Activated naive CD8-positive, alpha-beta T cell (primary cell): Measurements from ENCODE around the gene OR52R1.

Experiments
- H3K27ac Mint-ChIP-seq: one replicate; pipeline ENCODE4 v1.8.0; 2021; ENCODE audit warnings: mixed read lengths
- H3K27me3 Mint-ChIP-seq: one replicate; pipeline ENCODE4 v1.8.0; 2021; ENCODE audit warnings: mixed read lengths
- H3K36me3 Mint-ChIP-seq: one replicate; pipeline ENCODE4 v1.8.0; 2021; ENCODE audit warnings: mixed read lengths
- H3K4me1 Mint-ChIP-seq: one replicate; pipeline ENCODE4 v1.8.0; 2021; ENCODE audit warnings: low read depth, mixed read lengths
- H3K4me3 Mint-ChIP-seq: one replicate; pipeline ENCODE4 v1.8.0; 2021; ENCODE audit warnings: mild to moderate bottlenecking, mixed read lengths
- H3K9me3 Mint-ChIP-seq: one replicate; pipeline ENCODE4 v1.8.0; 2021; ENCODE audit warnings: low read depth, mixed read lengths

Gene OR52R1

DNA sequence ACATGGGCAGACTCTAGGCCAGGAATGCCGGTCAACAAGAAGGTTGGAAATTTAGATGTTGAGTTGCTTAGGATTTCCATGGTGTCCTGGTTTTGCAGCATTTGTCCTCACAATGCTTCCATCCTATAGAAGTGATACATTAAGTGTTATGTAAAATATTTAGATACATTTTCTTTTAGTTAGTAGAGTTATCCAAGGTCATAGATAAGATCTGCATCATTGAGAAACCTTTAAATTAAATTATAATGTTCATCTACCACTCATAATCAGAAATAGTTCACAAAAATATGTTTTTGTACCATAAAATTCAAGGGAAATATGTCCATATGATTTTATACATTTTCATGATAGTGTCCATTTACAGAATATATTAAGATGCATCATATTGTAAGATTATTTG, 34.3 kb downstream of the OR52R1 start, which contains the start of gene OR51F1:
TSS of gene OR51F1 (minus strand) at position 101 of the 400 bp plus-strand sequence. CDS start at position 101, 0 bp downstream.
- Mint-ChIP-seq H3K27me3 (peaks cover 3% of the 10 kb centered on the region), H3K4me1 (no peaks in the 10 kb centered on the region), H3K36me3 (no peaks in the 10 kb centered on the region), H3K9me3 (no peaks in the 10 kb centered on the region), H3K4me3 (no peak within 1 kb of the TSS), H3K27ac (no peak within 1 kb of the TSS)

DNA sequence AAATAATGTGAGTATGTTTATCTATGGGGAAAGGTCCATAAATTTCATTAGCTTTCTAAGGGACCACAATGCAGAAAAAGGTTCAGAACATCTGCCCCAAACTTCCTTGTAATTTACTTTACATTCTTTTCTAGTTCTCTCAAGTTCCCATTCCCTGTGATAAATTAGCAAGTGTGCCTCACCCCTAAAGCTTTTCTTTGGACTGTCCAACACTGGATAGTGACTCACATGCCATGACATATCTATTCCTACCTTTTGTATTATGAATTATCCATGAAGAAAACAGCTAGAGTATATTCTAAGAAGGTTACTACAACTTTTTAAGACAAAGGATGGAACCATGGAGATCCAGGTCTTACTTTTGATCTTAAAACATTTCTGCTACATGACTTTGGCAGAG, 36.1 kb downstream of the OR52R1 start:
- Mint-ChIP-seq H3K9me3 (no peaks in the 10 kb centered on the region), H3K4me1 (no peaks in the 10 kb centered on the region), H3K4me3 (no peak overlapping the region), H3K27me3 (peaks cover 3% of the 10 kb centered on the region), H3K27ac (no peak overlapping the region), H3K36me3 (no peaks in the 10 kb centered on the region)

DNA sequence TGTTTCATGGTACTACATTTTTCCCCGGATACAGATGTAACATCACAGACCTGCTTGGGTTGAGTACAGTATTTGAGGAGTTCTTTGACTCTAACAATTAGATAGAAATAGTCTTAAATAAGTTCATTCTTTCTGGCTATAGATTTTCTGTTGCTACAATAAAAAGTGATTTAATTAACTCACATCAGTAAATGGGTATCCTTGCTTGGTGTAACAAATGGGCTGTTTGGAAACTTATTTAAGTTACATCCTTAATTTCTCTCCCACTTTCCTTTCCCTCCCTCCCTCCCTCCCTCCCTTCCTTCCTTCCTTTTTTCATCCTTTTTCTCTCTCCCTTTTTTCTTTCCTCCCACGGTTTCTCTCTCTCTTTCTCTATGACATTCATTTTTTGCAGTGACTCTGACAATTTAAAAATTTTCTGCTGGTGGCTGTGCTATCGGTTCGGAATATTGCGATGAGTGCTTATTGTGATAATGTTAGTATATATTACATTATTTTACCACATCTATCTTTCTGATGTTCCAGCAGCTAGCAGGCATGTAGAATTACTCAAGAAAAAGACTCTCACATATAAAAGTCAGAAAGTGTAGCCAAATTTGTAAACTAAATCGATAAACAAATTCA, 37.6 kb downstream of the OR52R1 start:
- no peak overlapping the region for H3K4me3 Mint-ChIP-seq
- H3K4me1 Mint-ChIP-seq = no peaks in the 10 kb centered on the region
- H3K9me3 Mint-ChIP-seq = no peaks in the 10 kb centered on the region

DNA sequence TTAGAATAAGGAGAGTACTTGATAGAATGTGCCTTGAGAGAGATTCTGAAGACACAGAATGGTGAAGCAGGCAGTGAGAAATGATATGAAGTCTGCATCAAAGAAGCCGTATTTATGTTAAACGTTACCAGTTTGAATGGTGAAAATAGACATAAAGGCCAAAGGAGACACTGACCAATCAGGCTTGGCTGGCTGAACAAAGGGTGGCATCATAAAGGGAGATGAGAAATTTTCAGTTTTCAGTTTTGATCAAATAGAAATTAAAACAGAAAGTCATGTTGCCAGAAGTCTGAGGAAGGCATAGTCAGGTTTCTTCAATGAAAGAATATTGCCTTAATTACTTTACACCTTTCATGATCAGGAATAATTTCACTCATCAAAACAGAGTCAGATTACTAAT, 41.1 kb downstream of the OR52R1 start:
- Mint-ChIP-seq H3K4me3 (no peak overlapping the region), H3K4me1 (no peaks in the 10 kb centered on the region), H3K9me3 (no peaks in the 10 kb centered on the region), H3K27me3 (no peaks in the 10 kb centered on the region), H3K27ac (no peak overlapping the region), H3K36me3 (no peaks in the 10 kb centered on the region)

More for the DNA sequence above, 37.6 kb downstream of the OR52R1 start:
- no peaks in the 10 kb centered on the region for H3K36me3 Mint-ChIP-seq
- peaks cover 3% of the 10 kb centered on the region for H3K27me3 Mint-ChIP-seq
- H3K27ac Mint-ChIP-seq = no peak overlapping the region
